GM18498 (cell line): ENCODE data around the gene TOX4.
"Not testable (repeated sequence)": the region's sequence is repeated elsewhere in the genome, so short reads cannot be mapped to it uniquely, and the experiment has no call there.

Experiments used
- ATAC-seq: cut with Tn5 transposase; IDR thresholded peaks from one replicate; pipeline ENCODE4 v1.9.1; 2021; ENCODE audit warnings: mild to moderate bottlenecking, moderate library complexity; ENCODE audit not compliant: unreplicated experiment

TOX4 gene

DNA sequence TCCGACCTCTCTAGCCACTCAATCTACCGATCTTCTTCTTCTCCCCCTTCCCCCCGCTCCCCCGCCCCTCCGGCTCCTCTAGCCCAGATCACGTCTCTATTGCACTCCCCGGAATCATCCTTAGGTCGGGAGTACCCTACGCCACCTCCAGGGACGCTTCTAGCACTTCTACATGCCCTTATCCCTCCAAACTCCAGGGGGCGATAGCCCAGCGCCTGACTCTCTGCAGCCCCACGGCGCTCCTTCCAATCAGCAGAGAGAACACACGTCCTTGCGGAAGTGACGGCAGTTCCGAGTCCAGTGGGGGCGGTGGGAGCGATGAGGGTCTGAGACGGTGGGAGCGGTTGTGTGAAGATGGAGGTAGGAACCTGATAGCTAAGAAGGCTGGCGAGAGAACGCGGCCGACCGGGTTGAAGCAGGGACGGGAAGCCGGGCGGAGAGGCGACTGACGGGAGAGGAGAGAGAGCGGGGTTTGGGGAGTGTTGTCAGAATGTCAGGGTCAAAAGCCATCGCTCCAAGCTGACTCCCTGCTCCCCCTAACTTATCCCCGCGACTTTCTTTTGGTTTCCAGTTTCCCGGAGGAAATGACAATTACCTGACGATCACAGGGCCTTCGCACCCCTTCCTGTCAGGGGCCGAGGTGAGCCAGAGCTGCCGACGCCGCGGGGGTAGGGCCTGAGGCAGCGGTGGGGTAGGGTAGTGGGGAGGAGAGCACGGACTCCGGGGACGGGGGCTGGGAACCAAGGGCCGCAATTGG lies at the start of gene TOX4, which contains the start of gene RAB2B:
Gene TOX4, plus strand, starts transcription at position 271 of the 757 bp plus-strand sequence. Its CDS starts 84 bp downstream, at position 355.
Gene RAB2B, minus strand, starts transcription at position 35 of the 757 bp plus-strand sequence. CDS start 87 bp downstream, outside the sequence.
- ATAC-seq: peak; percentile 99

DNA sequence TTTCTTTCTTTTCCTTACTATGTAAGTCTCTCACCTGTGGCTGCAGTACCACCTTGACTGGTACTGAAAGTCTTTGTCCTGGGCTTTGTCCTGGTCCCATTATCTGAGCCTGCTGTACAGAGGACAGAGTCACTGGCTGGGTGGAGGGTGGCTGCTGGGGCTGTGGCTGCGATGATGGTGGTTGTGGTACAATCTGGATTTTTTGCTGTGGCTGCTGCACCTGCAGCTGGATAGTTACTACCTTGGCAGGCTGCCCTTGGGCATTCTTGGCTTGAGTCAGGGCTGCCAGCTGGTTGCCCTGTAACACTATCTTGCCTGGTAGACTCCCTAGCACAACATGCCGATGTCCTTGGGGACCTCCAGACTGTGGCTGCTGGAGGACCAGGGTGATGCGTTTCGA lies 48.1 kb upstream of the TOX4 start:
- ATAC-seq: no peak

DNA sequence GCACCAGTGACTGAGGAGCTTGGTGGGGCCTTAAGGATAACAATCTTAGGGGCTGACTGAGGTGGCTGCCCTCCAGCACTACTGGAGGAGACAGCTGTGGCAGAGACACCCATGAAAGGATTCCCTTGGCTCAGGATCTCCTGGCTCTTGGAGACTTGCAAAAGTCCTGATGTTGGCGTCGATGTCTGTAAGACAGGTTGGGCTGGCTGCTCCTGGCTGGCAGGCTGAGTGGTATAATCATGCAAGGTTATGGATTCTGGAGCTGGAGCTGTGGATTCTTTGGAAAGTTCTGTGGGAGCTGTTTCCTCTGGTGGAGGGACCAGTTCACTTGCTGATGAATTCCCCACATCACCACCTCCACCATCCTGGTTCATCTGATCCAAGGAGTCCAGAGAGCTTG lies 45.9 kb upstream of the TOX4 start:
- no peak for ATAC-seq

DNA sequence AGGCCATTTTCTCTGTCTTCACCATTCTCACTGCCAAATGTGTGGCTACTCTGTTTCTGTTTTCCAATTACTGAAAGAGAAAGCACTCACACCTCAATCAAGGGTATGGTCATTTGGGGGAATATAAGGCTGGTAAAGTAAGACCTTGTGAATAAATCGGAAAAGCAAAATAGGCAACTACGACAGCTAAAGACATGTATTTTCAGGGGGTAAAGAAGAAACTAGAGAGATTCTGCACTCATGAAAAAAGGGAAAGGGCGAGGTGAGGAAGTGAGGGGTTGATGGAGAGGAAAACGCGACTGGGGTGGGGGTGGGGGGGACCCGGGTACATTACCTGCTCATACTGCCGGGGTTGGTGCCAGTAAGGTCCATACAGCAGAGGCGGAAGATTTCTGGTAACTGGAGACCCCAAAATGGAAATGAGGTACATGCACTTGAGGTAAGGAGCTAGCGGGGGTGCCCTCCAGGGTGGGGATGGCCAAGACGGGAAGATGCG lies 40.4 kb upstream of the TOX4 start:
- no peak for ATAC-seq

DNA sequence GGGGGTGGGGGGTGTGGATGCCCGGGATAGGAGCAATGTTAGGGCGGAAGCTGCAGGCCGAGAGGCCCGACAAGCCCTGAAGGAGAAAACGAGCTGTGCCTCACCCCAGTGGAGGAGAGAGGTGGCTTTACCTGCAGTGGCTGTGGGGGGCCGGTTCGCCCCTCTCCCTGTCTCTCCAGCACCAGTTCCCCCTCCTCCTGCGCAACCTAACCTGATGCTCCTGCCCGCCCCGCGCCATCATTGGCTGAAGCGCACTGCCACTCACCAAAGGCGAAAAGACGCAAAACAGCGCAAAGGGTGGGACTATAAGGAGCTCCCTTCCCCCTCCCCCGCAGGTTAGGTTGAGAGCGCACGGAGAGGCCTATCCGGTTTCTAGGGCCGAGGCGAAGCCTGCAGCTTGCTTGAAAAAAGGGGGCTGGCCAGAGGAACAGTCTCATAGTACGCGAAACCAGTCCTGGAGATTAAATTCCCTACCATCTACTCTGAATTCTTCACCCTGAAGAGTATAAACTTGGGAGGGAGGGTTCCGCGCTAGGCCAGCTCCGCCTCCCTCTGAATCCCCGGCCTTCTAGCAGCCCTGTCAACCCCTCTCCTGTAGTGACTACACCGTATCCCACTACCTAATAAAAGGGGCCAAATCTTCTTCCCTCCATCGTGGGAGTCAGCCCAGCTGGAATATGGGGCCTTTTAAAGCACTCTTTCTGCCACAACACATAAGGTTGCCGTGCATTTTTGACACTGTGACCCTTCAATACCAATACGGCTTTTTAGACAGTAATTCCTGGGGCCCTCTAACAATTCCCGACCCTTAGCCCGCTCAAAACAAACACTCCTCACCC lies 39.7 kb upstream of the TOX4 start:
- ATAC-seq: peak; percentile 99

DNA sequence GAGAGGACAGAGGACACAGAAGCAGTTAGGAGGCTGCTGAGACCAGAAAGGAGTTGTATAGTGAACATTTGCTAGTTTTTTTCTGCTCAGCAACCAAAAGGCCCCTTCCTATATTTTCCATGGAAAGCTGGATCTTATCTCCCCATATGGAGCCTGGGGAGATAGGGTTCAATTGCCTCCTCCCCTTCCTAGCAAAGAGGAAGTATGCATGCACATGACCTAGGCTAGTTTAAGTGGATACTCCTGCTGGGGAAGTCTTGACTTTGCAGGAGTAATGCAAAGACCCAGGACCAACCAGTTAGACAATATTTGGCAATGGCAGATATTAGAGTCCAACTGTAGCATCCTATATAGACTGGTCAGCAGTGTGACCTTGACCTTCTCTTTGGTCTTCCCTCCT lies 36.1 kb upstream of the TOX4 start:
- no peak for ATAC-seq

DNA sequence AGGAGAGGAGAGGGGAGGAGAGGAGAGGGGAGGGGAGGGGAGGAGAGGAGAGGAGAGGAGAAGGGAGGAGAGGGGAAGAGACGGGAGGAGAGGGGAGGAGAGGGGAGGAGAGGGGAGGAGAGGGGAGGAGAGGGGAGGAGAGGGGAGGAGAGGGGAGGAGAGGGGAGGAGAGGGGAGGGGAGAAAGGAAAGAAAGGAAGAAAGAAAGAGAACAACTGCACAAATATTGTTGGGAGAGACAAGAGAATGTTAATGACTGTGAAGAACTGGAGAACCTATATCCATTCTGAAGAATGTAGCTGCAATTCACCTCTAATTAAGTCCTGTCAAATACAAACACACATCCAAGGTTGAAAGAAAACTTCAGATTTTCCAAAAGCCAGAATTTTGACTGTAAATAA lies 34.3 kb upstream of the TOX4 start:
- ATAC-seq: not testable (repeated sequence)

DNA sequence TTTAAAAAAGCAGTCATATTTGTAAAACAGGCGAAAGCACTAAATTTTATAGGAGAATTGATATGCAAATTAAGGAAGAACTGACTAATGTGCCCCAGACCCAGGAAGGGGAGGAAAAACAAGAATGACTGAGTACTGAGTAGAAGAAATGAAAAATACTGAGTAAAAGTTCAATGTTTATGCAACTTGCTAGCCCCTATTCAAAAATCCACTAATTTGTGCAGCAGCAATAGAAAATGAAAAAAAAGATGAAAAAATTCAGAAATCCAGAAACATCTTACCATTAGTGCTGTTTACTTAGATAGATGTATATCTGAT lies 27.1 kb upstream of the TOX4 start:
- no peak for ATAC-seq

DNA sequence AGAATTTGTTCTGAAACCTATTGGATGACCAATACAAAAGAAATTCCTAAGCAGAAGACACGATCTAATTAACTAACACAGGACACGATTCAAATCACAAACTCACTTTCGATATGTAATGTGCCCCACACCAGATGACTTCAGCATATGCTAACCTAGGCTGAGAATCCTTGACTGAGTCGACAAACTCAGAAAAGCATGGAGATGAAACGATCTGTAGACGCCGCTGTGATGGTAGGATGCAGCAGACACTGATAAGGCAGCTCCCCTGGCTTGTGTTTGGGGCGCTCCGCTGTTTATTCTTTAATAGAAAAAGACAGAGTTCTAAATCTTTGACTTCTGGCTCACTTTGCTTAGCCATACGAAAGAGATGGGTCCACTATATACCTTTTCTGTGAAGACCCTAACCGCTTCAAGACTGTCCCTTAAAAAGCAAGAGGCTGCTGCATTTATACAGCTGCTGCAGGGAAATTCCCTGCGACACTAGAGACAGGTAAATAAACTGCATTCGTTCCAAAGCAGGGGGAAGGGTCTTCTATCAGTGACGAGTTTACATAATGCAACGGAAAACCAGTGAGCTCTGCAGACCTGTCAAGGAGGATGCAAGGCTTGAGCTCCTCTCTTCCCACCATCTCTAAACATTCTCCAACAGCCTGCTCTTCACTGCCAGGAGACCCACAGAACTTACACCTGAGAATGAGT lies 22.0 kb upstream of the TOX4 start:
- no peak for ATAC-seq

DNA sequence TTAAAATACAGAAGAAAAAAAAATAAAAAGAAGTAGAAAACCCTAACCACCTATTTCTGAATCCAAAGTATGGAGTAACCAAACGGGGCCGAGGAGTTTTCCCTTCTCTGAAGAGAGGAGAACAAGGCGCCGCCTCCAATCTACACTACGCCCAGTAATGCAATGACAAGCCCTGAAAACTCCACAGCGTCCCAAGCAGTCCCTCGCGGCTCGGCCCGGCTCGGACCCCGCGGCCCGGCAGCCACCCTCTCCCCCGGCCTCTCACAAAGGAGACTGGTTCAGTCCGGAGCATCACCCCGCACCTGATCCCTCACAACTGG lies 21.4 kb upstream of the TOX4 start:
- peak; percentile 27 for ATAC-seq

DNA sequence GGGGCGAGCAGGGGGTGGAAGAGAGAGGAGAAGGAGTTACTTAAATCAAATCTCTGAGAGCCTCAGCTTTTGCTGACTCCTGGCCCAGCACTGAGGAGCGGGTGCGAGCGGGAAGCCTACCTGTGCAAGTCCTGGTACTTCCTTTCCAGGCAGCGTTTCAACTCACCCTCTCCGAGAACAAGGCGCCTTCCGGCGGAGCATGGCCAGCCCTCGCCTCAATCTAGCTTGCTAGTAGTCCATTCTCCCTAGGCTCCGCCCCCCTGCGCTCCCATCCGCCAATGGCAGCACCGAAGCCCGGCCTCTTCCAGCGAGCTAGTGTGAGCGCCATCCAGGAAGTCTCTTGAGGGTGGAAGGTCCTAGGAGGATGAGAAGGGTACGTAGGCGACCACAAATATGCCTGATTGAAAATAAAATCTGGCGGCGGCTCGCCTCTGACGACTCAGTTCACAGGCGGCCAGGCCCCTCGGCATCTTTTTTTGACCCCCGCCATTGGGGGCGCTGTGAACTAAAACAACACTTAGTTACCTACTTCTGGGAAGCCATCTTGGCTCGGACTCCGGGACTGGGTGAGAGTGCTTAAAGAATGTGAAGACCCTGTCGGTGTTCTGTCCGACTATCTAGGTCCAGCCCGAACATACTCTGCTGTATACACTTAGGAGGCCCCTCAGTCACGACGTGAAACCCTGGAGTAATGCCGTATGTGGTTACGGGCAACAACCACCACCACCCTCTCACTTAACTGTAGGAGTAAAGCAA lies 20.9 kb upstream of the TOX4 start, which contains the start of gene CHD8:
Gene CHD8, minus strand, starts transcription at position 212 of the 756 bp plus-strand sequence. CDS start 24,480 bp downstream, outside the sequence.
- peak; percentile 96 for ATAC-seq

DNA sequence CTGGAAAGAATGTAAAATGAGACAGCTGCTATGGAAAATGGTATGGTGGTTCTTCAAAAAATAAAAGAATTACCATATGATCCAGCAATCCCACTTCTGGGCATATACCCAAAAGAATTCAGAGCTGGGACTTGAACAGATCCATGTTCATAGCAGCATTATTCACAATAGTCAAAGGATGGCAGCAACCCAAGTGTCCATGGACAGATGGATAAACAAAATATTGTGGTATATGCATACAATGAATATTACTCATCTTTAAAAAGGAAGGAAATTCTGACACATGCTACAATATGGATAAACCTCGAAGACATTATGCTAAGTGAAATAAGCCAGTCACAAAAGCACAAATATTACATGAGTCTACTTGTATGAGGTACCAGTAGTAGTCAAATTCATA lies 9.4 kb upstream of the TOX4 start:
- ATAC-seq: no peak

DNA sequence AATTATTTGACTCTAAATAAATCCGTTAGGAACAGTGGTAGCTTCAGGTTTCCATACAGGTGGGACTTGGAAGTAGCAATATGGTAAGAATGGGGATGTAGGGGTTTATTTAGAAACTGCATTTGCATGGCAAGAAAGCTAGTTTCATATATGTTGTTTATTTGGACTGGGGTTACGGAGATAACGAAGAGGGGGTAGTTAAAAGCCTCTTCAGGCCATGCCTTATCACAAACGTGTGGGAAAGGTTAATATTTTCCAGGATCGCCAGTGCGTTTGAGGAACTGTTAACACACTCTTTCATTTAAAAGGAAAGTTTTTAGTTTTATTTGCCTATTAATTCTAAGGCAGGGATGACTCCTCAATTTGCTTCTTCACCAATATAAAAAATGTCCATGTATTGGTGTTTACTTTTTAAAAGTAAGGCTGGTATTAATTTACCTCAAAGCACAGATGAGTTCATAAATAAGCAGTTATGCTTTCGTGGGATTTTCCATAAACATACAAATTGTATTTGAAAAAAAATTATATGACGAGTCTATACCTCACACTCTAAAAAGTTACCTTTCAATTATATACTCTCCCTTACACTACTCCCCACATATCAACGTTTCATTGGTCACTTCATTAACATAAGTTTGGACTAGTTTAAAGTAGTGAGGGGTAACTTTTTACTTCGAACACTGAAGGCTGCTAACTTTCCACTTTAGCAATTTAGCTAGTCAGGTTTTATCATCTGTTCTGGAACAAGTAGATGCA lies 1.1 kb upstream of the TOX4 start:
- no peak for ATAC-seq

DNA sequence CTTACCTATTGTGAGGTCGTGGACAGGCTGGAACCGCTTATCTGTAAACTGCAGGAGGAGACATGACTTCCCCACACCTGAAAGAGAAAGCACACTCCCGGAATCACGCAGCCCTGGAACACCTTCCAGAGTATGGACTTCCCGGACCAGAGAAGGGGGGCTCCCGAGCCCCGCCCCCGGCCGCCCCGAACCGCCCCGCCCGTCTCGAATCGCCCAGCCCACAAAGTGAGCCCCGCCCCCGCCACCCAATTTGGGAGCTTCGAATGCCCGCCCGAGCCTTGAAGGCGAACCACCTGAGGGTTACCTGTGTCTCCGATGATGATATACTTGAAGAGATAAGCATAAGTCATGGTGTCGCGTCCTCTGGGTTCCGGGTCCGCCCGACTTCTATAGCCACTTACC lies 471 bp upstream of the TOX4 start:
- peak; percentile 39 for ATAC-seq

DNA sequence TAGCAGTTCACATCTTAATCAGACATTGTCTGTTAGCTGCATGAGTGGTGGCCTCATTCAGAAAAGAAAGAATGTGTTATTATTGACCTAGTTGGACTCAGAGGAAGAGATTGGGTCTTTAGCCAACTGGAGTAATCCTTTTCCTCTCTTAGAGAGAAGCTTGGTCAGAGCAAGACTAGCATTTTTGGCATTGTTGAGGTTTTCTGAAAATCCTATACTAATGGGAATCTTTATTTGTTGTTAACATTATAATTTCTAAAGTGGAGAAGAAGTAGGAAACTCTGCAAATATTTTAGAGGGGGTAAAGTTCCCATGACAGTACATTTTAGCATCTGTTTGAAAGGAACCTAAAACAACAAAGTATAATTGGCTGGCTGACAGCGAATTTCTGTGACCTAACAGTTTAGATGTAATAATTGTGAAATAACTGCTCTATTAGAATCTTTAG lies 9.7 kb downstream of the TOX4 start:
- no peak for ATAC-seq

DNA sequence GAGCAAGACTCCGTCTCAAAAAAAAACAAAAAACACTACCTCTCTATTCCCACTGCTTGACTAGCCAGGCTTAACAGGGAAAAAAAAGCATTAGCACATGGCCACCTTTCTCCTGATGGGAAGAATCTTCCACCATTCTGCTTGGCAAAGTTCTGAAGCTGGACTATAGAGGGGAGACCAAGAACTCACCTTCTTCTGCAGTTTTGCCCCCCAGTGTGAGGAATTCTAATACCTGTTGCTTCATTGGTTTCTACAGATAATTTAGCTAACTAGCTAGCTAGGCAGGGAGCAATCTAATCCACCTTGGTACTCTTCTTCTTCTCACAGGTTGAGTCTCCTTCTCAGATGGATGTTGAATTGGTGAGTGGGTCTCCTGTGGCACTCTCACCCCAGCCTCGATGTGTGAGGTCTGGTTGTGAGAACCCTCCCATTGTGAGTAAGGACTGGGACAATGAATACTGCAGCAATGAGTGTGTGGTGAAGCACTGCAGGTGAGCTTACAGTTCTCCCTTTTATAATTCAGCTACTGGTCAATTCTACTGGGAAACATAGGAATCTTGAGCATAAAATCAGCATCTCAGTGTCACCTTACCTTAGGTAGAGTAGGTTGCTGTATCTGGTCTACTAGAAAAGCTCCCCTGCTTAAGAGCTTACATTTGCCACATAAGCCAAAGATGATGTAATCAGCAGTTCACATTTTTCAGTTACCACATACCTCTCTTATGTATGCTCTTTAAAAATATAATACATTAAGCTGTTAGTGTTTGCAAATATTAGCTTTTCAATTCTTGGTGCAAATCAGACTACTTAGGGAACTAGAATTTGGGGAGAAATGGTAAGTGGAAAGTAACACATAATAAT lies 18.1 kb downstream of the TOX4 start:
- ATAC-seq: no peak

DNA sequence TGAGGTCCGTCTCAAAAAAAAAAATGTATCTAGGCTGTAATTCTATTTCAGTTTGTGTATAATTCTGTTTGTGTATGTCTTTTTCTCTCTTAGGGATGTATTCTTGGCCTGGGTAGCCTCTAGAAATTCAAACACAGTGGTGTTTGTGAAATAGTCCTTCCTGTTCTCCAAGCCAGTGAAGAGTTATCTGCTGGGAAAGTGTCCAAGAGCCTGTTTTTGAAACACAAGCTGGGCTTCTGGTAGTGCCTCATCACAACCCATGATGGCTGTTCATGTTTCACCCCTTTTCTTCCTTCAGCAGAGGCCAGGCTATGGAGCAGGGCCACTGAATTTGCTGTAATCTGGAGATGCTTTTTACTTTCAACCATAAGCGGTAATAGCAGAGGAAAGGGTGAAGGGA lies 19.5 kb downstream of the TOX4 start:
- no peak for ATAC-seq

DNA sequence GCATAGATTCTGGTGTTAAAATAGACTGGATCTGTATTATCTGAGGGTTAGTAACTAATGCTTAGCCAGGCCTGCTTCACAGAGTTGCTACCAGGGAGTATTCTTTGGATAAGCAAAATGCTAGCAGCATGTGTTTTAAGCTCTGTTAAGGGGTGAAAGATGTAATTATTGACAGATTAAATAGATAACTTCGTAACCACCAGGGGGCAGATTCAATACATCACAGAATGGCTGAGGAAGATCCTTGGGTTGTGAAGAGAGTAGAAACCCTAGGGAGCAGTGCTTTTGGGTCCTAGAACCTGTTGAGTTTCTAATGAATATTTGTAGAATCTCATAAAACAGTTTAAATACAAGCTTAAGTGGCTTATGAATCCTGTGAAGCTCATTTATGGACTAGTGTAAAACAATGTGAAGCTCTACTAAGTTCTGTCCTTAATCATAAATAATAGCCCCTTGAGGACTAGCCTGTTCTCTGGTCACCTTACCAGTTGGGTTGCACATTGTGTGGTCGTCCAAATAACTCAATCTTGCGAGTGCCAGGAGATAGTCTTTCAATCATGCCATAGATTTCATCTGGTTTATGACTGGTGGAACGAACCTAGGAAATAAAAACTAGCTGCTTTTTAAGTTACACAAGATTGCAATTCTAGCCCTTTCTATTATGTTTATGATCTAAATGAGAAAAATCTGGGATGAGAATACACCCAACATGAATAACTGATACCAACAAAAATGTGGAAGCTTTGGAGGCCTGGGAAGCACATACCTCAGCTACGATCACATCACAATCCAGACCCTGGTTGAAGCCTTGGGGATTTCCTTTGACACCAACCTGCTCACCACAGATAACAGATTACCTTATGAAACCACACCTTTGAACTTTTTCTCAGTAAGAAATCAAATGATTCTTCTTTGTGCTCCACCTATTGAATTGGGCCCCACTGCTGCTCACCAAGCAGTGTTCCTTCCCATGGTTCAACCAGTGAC lies 21.8 kb downstream of the TOX4 start:
- peak; percentile 49 for ATAC-seq
